Measurements from ENCODE around the gene FOXC2.

- TF ChIP-seq CTCF (IDR thresholded peaks at IDR 0.05): no peak
- no peak for TF ChIP-seq POLR2A (IDR thresholded peaks at IDR 0.05)
Observed at GRCh38 chr16:86547286-86547685, 19.3 kb upstream of the FOXC2 start.
